Occipital lobe (tissue), 2 donors: ENCODE measurements around the gene SLC24A1. TPM values are rescaled to one million over a fixed set of nuclear protein-coding genes. Genes with fewer than 3 reads are reported as not detected.

Experiments
- DNase-seq: peaks from one replicate; lab custom pipeline; 2025; lab: John Stamatoyannopoulos, UW
- total RNA-seq: library from RNA; depleted of rRNA; stranded (reverse); fragments of >200 nt; gene quantifications from one replicate; pipeline ENCODE4 v1.2.3, GENCODE V29; 2014

The SLC24A1 gene
- total RNA-seq, 1 donor from 2014 or later = 1.4 TPM

DNA sequence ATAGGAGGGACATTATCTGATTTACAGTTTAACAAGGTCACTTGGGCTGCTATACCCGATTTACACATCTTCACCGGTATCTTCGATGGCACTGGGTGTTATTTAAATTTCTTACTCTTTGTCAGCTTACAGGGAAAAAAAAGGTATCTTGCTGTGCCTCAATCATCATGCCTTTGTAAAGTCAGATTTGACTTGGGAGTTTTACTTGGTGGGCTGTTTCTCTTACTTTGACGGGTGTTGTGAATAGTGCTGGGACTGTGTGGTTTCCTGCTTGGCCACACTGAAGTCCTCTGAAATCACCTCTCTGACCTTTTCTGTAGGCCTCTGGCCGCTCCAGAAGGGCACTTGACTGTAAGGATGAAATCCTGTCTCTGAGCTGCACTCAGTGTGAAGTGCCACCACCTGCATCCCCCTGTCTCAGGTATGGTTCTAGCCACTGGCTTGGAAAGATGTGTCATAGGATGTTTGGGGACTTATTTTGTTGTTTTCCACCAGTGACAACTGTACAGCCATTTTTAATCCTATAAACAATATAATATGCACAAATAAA lies 3.1 kb upstream of the SLC24A1 start:
- no peak for DNase-seq

DNA sequence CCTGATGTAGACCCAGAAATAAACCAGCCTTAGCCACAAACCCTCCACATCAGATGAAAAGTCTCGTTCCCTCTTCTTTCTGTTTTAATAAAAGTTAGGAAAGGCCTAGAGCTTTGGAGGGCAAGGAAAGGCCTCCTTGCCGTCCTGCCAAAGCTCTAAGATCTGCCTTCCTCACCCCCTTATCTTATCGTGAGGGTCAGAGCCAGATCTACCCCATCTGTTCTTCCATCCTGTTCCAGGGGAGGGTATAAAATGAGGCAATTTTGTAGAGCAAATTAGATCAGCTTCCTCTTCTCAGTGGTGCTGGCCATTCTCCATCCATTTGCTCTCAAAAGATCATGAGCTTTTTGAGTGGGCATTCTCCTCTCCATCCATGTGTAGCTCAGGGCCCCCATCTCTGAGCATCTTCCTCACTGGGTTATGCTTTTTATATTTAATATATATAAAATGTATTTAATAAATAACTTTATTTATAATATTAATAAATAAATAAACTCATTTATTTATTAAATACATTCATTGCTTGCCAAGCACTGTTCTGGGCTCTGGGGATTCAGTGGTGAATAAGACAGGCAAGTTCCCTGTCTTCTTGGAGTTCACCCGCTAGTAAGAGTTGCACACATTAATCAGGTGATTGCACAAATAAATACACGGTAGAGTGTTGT lies 2.0 kb upstream of the SLC24A1 start:
- DNase-seq = no peak

DNA sequence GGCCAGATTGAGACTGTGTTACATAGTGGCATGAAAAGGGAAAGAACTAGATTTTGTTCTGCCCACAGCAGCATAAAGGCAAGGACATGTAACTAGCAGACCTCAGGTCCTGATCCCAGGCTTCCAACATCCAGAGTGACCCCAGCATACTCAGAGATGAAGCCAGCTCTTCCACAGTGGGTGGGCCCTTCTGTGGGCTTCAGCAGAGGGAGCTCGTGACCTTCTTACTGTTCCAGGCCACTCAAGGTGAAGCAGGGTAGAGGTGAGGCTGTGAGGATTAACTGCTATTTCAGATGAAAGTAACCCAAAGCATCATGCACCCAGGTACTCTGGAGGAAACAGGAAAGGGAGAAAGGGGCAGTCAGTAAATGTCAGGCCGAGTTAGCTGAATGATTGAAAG lies 905 bp upstream of the SLC24A1 start:
- DNase-seq = no peak

DNA sequence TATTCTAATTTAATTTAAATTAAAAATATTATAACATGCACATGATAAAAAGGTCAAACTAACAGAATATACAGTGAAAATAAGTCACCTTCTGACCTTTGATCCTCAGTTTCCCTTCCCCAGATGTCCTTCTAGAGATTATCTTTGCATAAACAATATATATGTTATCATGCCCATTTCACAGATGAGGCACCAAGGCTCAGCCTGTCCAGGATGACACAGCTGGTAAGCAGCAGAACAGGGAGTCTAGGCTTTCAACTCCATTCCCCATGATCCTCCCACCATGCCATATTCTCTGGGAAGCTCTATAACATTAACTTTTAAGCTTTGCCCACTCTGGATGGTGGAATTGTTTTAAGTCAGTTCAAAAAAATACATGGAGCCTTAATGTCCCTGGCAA lies 1.4 kb downstream of the SLC24A1 start:
- DNase-seq = no peak

DNA sequence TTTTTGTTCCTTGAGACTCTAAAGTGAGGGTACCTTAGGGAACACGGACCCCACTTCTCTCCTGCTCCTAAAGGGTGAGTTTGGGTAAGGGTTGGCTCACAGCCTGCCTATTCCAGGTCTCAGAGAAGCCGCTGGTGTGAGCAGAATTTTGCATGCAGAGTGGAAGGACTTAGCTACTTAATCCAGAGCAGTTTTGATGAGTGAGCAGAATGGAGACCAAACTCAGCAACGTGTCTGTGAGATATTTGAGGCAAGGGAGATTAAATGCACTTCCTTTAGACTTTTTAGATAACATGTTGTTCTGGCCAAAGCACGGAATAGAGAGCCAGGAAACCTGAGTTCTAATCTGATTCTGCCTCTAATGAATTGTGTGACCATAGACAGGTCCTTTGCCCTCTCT lies 5.1 kb downstream of the SLC24A1 start:
- no peak for DNase-seq

DNA sequence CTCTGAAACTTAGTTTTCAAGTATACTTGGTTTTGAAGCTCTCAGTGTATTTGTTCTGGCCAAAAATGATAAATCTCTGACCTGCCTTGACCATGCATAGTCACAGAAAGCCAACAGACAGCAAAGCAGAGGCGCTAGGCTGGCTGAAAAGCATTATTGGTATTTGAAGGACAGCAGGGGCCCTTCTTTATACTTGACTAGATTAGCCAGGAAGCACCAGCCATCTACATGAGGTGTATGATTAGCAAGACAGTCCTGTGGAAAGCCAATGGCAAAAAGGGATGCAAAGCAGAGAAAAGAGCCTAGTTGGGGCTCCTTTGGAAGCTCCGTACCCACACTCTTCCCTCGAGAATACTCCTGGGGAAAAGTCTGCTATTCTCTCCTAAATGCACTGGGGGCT lies 7.8 kb downstream of the SLC24A1 start:
- no peak for DNase-seq

DNA sequence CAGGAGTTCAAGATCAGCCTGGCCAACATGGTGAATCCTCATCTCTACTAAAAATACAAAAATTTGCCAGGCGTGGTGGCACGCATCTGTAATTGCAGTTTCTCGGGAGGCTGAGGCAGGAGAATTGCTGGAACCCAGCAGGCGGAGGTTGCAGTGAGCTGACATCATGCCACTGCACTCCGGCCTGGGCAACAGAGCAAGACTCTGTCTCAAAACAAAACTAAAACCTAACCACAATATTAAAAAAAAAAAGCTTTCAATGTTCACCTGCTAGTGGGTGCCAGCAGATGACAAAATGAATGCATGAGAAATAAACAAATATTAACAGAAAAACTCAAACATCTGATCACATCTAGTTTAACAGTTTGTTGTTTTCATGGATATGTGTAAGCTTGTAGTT lies 9.0 kb downstream of the SLC24A1 start:
- DNase-seq = no peak

DNA sequence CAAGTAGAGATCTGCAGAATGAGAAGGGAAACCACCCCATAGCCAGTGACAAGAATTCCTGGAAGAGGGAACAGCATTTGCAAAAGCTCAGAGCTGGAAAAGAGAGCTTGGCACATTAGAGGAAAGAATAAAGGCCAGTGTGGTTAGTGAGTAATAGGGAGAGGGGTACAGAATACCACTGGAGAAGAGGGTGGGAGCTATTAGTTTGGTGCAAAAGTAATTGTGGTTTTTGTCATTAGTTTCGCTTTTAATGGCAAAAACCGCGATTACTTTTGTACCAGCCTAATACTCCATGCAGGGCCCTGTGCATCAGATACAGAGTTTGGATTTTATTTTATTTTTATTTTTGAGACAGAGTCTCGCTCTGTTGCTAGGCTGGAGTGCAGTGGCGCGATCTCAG lies 9.8 kb downstream of the SLC24A1 start:
- no peak for DNase-seq

DNA sequence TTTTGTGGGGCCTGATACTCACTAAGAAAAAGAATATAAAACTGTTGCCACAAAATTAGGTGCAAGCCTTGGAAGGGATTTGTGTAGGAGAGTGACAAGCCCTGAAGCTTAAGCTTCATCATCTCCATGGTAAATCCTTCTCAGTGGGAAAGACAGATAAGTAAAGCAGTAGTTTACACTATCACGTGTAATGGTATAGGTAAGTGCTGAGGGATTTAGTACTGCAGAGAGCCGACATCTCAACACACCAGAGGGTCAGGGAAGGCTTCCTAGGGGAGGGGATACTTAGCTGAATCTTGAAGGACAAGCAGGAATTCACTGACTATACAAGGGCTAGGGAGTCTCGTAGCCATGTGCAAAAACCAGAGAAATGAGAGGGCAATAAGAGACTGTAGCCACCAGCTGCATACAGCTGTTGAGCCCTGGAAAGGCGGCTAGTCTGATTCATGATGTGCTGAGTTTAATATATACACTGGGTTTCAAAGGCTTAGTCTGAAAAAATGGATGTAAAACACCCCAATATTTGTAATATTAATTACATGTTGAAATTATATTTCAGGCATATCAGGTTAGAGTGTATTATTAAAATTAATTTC lies 11.1 kb downstream of the SLC24A1 start:
- DNase-seq = no peak

DNA sequence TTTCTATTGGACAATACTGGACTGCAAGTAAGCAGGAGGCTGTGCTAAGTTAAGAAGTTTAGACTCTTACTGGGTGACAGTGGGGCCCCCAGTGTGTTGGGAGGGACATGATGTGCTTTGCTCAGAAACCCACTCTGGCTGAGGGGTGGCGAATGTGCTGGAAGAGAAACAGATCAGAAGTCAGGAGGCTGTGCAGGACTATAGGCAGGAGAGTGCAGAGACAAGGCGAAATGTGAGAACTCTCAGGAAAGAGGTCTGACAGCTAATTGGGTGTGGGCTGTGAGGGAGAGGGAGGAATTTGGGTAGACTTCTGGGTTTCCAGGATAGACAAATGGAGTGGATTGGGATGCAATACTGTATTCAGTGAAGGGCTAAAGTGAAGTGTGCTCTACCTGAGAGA lies 12.0 kb downstream of the SLC24A1 start:
- DNase-seq = no peak

DNA sequence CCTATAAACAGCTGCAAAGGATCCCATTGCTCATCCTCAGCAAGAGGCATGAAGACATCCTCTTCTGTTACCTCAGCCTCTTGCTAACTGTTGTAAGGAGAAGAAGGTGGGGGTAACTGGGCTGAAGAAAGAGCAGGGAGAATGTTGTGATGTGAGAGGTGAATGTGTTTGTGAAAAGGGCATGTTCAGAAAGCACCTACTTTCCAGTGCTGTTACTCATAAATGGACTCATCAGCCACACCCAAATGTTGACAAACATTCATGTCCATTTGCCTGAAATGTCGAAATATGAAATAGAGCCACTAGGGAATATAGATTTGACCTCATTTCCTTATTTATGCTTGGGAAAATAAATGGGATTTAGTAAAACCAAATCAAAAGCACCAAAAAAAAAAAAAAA lies 12.6 kb downstream of the SLC24A1 start:
- DNase-seq = no peak

DNA sequence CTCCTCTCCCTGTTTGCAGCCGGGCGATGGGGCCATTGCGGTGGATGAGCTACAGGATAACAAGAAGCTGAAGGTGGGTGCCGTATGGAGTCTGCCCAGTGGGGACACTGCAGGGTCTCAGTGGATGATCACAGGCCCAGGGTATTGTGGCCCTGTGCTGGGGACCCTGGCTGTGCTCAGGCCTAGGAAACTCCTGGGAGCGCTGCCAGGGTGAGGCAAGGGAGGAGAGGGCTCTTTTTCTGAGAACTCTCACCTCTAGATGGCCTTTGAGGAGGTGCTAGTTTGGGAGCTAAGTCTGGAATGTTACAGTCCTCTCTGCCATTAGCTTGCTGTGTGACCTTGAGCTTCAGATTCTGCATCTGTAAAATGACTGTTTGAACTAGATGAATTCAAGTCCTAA lies 16.4 kb downstream of the SLC24A1 start:
- DNase-seq = no peak

DNA sequence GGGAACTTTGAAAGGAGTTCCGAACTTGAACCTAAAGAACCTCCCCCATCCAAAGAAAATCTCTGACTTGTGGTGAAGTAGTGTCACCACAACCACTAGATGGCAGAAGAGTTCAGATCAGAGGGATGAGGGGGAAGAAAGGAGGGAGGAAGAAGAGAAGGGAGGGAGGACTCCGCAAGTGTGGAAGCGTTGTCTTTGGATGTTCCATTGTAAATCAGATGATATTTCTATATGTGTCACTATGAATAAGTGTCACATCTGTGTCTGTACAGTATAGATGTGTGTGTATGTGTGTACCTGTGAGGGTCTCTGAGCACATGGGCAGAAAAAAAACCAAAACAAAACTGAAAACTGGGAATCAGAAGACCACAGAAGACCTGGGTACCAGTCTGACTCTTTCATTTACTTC lies 16.9 kb downstream of the SLC24A1 start:
- DNase-seq = no peak

DNA sequence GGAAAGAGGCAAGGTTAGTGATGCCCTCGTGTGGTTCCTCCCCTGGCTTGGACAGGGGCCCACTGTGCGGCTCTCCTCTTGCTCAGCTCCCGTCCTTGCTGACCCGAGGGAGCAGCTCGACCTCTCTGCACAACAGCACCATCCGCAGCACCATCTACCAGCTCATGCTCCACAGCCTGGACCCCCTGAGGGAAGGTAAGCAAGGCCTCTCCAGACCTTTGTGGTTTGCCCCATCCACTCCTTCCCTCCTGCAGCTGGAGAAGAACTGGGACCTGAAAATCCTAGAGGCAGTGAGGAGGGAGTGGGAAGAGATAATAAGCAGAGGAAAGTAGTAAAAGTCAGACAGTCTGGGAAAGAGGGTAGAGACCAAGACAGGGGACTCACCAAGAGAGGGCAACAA lies 17.8 kb downstream of the SLC24A1 start:
- DNase-seq = no peak

DNA sequence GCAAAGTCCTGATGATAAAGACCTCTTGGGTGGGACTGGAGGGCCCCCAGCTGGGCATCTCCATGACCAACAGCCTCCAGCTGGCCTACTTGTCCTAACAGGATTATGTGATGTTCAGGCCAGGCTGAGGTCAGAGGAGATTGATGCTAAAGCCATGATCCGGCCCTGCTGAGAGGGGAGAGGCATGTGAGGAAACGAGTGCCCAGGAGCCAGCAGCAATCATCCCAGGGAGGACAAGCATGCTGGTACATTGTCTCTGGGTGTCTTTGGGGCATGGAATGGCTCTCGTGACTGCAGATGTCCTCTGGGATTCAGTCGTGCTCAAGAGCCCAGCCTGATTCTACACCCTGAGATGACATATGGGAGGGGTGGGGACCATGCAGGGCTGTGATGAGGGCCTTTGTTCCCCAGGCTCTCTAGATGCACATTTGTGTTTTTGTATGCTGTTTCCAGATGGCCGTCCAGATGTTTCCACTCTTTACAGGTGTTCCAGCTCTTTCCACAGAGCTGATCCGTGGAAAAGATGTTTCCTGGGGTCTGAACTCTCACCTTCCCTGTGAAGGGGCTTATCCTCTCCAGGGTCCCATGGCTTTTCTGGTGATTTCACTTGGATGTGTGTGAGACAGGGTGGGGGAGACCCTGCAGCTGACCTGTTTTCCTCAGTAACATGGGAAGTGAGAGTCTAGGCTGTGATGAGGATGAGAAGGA lies 20.2 kb downstream of the SLC24A1 start:
- no peak for DNase-seq

DNA sequence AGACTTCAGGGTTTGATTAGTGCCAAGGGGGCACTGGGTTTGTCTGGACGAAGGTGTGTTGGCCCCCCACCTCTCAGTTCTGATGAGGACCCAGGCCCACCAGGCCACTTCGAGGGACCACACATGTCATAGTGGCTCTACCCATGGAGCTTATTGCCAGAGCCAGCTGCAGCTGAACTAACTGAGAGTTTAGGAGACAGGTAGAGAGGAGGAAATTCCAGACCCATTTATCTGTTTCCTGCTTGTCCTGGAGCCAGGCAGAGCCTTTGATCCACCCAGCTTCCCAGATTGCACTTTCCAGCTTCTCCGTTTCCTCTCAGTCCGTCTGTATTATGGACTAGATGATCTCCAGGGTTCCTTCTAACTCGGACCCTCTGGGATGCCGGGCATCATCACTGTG lies 20.9 kb downstream of the SLC24A1 start:
- no peak for DNase-seq

DNA sequence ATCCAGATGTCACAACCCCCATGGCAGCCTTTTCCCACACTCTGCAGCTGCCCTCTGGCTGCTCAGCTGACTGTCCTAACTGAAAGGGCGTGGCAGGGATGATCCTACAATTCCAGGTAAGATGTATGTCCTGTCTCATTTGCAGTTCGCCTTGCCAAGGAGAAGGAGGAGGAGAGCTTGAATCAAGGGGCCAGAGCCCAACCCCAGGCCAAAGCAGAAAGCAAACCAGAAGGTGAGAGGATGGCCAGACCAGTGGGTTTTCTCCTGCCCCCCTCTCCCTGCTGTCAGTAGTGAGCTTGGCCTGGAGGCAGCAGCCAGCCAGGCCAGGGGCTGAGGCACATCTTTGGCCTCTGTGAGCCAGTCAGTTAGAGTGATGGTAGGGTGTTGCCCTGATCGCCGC lies 22.5 kb downstream of the SLC24A1 start:
- no peak for DNase-seq

DNA sequence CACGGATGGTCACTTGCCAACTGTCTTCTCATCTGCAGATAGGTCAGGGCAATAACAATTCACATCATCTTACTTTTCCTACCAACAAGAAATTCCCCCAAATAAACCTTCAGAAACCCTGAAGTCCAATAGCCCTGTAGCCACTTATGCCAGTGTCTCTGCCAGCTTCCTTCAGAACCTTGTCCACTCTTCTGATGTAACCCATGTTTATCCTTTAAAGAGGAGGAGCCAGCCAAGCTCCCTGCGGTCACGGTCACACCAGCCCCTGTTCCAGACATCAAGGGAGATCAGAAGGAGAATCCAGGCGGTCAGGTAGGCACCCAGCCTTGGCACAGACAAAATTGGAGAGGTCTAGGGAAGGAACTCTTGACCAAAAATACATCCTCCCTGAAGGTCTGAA lies 23.7 kb downstream of the SLC24A1 start:
- DNase-seq = no peak

DNA sequence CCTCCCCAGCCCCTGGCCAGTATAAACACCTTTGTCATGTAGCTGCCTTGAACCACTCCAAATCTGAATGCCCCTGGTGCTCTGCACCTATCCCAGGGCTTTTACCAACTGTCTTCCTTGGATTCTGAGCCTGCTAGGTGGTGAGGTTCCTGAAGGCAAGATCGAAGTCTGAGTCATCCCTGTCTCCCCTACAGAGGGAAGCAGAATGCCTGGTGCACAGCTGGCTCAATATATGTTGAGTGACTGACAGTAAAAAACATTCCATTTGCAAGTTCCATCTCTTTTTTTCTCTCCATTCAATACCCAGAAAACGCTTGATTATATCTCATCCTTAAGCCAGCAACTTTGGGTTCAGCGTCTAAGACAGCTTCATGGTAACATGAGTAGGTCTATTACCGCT lies 24.7 kb downstream of the SLC24A1 start:
- DNase-seq = no peak

DNA sequence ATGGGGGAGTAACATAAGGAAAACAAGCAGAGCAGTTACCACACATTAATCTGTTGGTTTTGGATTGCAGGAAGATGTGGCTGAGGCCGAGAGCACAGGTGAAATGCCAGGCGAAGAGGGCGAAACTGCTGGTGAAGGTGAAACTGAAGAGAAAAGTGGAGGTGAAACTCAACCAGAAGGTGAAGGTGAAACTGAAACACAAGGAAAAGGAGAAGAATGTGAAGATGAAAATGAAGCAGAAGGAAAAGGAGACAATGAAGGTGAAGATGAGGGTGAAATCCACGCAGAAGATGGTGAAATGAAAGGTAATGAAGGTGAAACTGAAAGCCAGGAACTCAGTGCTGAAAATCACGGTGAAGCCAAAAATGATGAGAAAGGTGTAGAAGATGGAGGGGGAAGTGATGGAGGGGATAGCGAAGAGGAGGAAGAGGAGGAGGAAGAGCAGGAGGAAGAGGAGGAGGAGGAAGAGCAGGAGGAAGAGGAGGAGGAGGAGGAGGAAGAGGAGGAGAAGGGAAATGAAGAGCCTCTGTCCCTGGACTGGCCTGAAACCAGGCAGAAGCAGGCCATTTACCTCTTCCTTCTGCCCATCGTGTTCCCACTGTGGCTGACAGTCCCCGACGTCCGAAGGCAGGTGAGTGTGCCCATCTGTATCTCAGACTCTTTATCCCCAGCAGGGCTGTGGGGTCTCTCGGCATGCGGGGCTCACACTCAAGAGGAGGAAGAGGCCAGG lies 28.7 kb downstream of the SLC24A1 start:
- no peak for DNase-seq

DNA sequence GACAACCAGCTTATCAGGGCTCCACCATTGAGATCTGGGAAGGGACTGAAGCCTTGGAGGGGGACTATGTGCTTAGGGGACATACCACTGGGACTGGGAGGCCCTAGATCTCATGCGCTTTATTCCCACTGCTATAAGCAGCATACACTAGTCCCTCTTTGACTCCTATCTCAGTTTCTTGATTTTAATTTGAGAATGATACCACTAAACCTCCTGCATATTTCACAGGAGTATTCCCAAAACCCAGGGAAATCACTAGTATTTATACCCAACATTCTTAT lies 29.2 kb downstream of the SLC24A1 start:
- DNase-seq = no peak
